ENCODE results near the gene PTOV1. TPM values are rescaled to one million over a fixed set of nuclear protein-coding genes. Genes with fewer than 3 reads are reported as not detected.

Gene PTOV1
- total and polyA plus RNA-seq, 2 of the 13 experiments (the other 11 are each of a cell fraction or from before 2014, with no cell fraction given) = 63.5 to 68.5 TPM

GRCh38 chr19:49869484-49870308 lies 18.7 kb downstream of the PTOV1 start (continued):
- TF ChIP-seq NAIF1 (CRISPR knock-in tag; IDR thresholded peaks at IDR 0.05; ENCODE audit: borderline replicate concordance) (no peak), PHF8 (CRISPR knock-in tag; IDR thresholded peaks at IDR 0.05) (peak; percentile 81), GMEB1 (CRISPR knock-in tag; IDR thresholded peaks at IDR 0.05; ENCODE audit: borderline replicate concordance) (peak; percentile 57; the same call in 1 of the 2 replicates), SP1 (IDR thresholded peaks at IDR 0.05) (no peak), SP1 (CRISPR knock-in tag; IDR thresholded peaks at IDR 0.05) (peak; percentile 51), ZNF207 (IDR thresholded peaks at IDR 0.05; ENCODE audit: borderline replicate concordance) (no peak), ZBTB8A (CRISPR knock-in tag; IDR thresholded peaks at IDR 0.05; ENCODE audit: borderline replicate concordance, low read depth) (no peak), ZNF691 (CRISPR knock-in tag; IDR thresholded peaks at IDR 0.05; ENCODE audit: borderline replicate concordance, low read depth) (no peak), DNMT3B (CRISPR knock-in tag; conservative IDR thresholded peaks at IDR 0.05) (no peak), ZBTB46 (CRISPR knock-in tag; IDR thresholded peaks at IDR 0.05; ENCODE audit: borderline replicate concordance) (no peak), CCAR2 (optimal IDR thresholded peaks at IDR 0.05; ENCODE audit: low read depth, low read length) (no peak), ERF (CRISPR knock-in tag; IDR thresholded peaks at IDR 0.05) (peak; percentile 20; the same call in 1 of the 2 replicates), IKZF1 (IDR thresholded peaks at IDR 0.05) (no peak), E2F2 (CRISPR knock-in tag; IDR thresholded peaks at IDR 0.05; ENCODE audit: borderline replicate concordance) (0 out of 2 replicates have a peak, but pooled peaks have one; percentile 29), RNF219 (CRISPR knock-in tag; IDR thresholded peaks at IDR 0.05) (no peak), FOXP1 (IDR thresholded peaks at IDR 0.05) (no peak), FOXP1 (CRISPR knock-in tag; IDR thresholded peaks at IDR 0.05) (no peak), JARID2 (CRISPR knock-in tag; IDR thresholded peaks at IDR 0.05; ENCODE audit: insufficient replicate concordance) (no peak), PTBP1 (IDR thresholded peaks at IDR 0.05; ENCODE audit: low read depth, low read length, poor library complexity, severe bottlenecking) (no peak), SKIL (CRISPR knock-in tag; IDR thresholded peaks at IDR 0.05; ENCODE audit: borderline replicate concordance) (no peak)

Data from HepG2 (cell line).